Hippocampal formation (tissue), 2 donors: ENCODE results near the gene GREM2.

Experiments
- DNase-seq, 2 donors: peaks; one replicate each; lab custom pipeline; 2025; lab: John Stamatoyannopoulos, UW

Gene GREM2

DNA sequence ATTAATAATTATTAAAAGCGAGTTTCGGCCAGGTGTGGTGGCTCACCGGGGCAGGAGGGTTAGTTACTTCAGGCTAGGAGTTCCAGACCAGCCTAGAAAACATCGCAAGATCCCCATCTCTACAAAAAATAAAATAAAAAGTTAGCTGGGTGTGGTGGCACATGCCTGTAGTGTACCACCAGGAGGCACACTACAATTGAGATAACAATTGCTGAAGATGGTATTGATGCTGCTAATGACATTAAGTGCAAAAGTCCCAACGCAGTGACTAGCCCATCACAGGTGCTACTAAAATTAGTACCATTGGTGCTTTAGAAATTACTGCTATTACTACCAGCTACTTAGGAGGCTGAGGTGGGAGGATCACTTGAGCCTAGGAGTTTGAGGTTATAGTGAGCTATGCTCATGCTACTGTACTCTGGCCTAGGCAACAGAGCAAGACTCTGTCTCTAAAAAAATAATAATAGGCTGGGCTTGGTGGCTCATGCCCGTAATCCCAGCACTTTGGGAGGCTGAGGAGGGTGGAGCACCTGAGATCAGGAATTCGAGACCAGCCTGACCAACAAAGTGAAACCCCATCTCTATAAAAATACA is 156.6 kb downstream of the GREM2 start:
- DNase-seq: no peak

DNA sequence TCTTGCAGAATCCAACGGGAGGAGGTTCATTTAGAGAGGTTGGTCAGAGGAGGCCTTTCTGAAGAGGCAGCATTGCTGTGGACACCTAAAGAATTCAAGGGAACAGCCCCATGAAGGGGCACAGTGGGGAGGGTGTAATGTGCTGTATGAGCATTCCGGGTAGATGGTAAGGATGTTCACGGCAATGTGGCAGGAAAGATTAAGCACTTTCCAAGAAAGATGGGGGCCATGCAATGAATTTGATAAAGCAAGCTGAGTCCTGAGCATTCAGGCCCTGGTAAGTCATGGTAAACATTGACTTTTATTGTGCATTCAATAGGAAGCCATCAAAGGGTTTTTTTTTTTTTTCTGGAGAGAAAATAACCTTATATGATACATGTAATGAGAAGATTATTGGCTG is 166.6 kb downstream of the GREM2 start:
- no peak for DNase-seq

DNA sequence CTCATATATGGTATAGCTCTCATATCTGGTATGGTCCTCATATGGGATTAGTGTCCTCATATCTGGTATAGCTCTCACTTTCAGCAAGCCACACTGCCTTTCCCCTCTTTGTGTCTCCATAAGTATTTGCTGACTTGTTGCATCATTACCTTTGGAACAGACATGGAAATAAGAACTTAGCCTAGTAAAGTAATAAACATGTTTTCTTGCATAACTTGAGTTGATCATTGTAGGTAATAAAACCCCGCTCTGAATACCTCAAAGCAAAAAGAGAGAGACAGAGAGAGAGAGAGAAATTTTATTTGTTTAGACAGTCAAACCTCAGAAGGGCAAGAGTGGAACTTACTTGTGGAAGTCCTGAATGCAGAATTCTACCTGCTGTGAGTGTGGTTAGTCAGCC is 170.3 kb downstream of the GREM2 start:
- DNase-seq: no peak
